A549 (cell line): ENCODE data around the gene PDE8B.

Source experiments
- ATOH8 ChIP-seq: fragments of 250-450 bp; sonication (Bioruptor Pico); IDR thresholded peaks from 2 replicates; pipeline ENCODE4 v1.5.0; 2020; ENCODE audit warnings: low read depth, mild to moderate bottlenecking, moderate library complexity
- EP300 ChIP-seq, 2 experiments: fragments of >200 bp; sonication (Bioruptor Twin); formaldehyde crosslinking; IDR thresholded peaks; 2 replicates in 1 of 2; 3 replicates in 1 of 2; pipeline ENCODE4 v1.6.1; 2016 to 2017
- HES2 ChIP-seq: fragments of >200 bp; sonication (Bioruptor Twin); formaldehyde crosslinking; IDR thresholded peaks from 2 replicates; pipeline ENCODE4 v1.6.1; 2016
- POLR2A ChIP-seq: IDR thresholded peaks from 2 replicates; pipeline ENCODE4 v1.6.1; 2012; ENCODE audit warnings: mild to moderate bottlenecking, low read length
- REST ChIP-seq: fragments of 200-600 bp; sonication (generic); IDR thresholded peaks from 2 replicates; pipeline ENCODE4 v1.6.1; 2016; ENCODE audit warnings: antibody characterized with exemption, mild to moderate bottlenecking, moderate library complexity
- TF ChIP-seq, protein P1 (sequence below): fragments of >200 bp; sonication (Bioruptor Twin); formaldehyde crosslinking; IDR thresholded peaks from 3 replicates; pipeline ENCODE4 v1.5.1; 2016

GRCh38 chr5:77280036-77280435 lies 69.6 kb downstream of the PDE8B start:
- TF ChIP-seq REST (no peak), EP300 (IDR thresholded peaks at IDR 0.05) (no peak), POLR2A (no peak), HES2 (no peak), ATOH8 (CRISPR knock-in tag) (no peak)
- TF ChIP-seq, protein P1, sequence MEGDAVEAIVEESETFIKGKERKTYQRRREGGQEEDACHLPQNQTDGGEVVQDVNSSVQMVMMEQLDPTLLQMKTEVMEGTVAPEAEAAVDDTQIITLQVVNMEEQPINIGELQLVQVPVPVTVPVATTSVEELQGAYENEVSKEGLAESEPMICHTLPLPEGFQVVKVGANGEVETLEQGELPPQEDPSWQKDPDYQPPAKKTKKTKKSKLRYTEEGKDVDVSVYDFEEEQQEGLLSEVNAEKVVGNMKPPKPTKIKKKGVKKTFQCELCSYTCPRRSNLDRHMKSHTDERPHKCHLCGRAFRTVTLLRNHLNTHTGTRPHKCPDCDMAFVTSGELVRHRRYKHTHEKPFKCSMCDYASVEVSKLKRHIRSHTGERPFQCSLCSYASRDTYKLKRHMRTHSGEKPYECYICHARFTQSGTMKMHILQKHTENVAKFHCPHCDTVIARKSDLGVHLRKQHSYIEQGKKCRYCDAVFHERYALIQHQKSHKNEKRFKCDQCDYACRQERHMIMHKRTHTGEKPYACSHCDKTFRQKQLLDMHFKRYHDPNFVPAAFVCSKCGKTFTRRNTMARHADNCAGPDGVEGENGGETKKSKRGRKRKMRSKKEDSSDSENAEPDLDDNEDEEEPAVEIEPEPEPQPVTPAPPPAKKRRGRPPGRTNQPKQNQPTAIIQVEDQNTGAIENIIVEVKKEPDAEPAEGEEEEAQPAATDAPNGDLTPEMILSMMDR = no peak
